Heart right ventricle (tissue), 16 donors: Measurements from ENCODE around the gene VPS26B. TPM values are rescaled to one million over a fixed set of nuclear protein-coding genes. Genes with fewer than 3 reads are reported as not detected.

ENCODE experiments used
- ATAC-seq, 8 donors: fragments of 200-7000 bp; cut with Tn5 transposase; one replicate each; pipeline ENCODE4 v1.9.1; 2020; ENCODE audit warnings: mild to moderate bottlenecking in 8 of 8, moderate library complexity in 8 of 8, moderate number of reproducible peaks in 1 of 8
- DNase-seq, 2 donors: peaks; one replicate each; pipeline ENCODE4 v3.0.0-alpha.2; 2020
- H3K27ac ChIP-seq, 10 donors: fragments of 200-600 bp; sonication (generic) in 2 of 10; one replicate each; pipeline versions ENCODE4 v1.5.0 to v1.8.0; 2020 to 2022; ENCODE audit warnings: mild to moderate bottlenecking in 3 of 10
- H3K27me3 ChIP-seq, 7 donors: fragments of 200-600 bp; one replicate each; pipeline ENCODE4 v1.8.0; 2021 to 2022; ENCODE audit warnings: mild to moderate bottlenecking in 2 of 7
- H3K36me3 ChIP-seq, 9 donors: fragments of 200-600 bp; sonication (generic) in 1 of 9; one replicate each; pipeline versions ENCODE4 v1.5.0 to v1.8.0; 2020 to 2022; ENCODE audit warnings: mild to moderate bottlenecking in 2 of 9
- H3K4me1 ChIP-seq, 9 donors: fragments of 200-600 bp; sonication (generic) in 1 of 9; one replicate each; pipeline versions ENCODE4 v1.5.0 to v1.8.0; 2020 to 2022; ENCODE audit warnings: mild to moderate bottlenecking in 4 of 9
- H3K4me3 ChIP-seq, 10 donors: fragments of 200-600 bp; sonication (generic) in 2 of 10; one replicate each; pipeline versions ENCODE4 v1.5.0 to v1.8.0; 2020 to 2022; ENCODE audit warnings: mild to moderate bottlenecking in 7 of 10, moderate library complexity in 2 of 10
- H3K9me3 ChIP-seq, 11 donors: fragments of 200-600 bp in 10 of 11; sonication (generic) in 2 of 11; one replicate each; pipeline versions ENCODE4 v1.5.0 to v1.8.0; 2013 to 2022; ENCODE audit warnings: mild to moderate bottlenecking in 2 of 11, control low read depth in 1 of 11, moderate library complexity in 1 of 11
- CTCF ChIP-seq, 9 donors: fragments of 200-600 bp; sonication (generic) in 2 of 9; IDR thresholded peaks; one replicate each; pipeline versions ENCODE4 v1.5.0 to v1.8.0; 2021 to 2022; ENCODE audit warnings: antibody characterized with exemption in 9 of 9, mild to moderate bottlenecking in 5 of 9, moderate library complexity in 1 of 9
- WGBS, 2 donors: extraction: QIAGEN DNeasy Blood & Tissue Kit; methylation state at CpG; one replicate each; pipeline ENCODE4 v1.1.7; 2013; ENCODE audit warnings: inconsistent platforms in 1 of 2; 5-methylcytosine and 5-hydroxymethylcytosine counted together
- intact Hi-C, 10 donors: fragments of 100-400 bp; cut with DNase I; formaldehyde crosslinking; loops; one replicate each; pipeline versions ENCODE4 v1.11.1 to v1.14.2; 2022
- polyA plus RNA-seq, 2 donors: library from polyadenylated mRNA; stranded (reverse); fragments of 200-250 nt; gene quantifications; one replicate each; pipeline ENCODE4 v1.2.3, GENCODE V29; 2013
- total RNA-seq, 10 donors: library from RNA; stranded (reverse); fragmentation: NEBNext Ultra II Directional in 3 of 10; extraction: Animal tissue kit (Norgen Biotek cat#: 25700) in 3 of 10; gene quantifications; one replicate each; pipeline versions ENCODE4 v1.2.1 to v1.2.4, GENCODE V29; 2021 to 2023
- donor health status: Arrhythmogenic right ventricular cardiomyopathy.
- donor health status: ischemic (EF 13 %, LVEDD 7.1; RV severe dilation, severe dysfunction).
- donor health status: healthy with polysubstance abuse.
- donor health status: DM: no; HTN: yes; CAD: no.
- donor health status: DM: no; HTN: no; CAD: no.
- donor health status: ischemic (EF 25% LVEDD 6.9; RV normal size, moderate dysfunction).
- donor health status: ischemic (EF 25% LVEDD 5.7; RV mildly dilated, moderate dysfunction).
- donor health status: healthy.
- donor health status: DM: yes; HTN: yes; CAD: no.
- donor health status: Ischemic cardiomyopathy.
- donor health status: ischemic (EF 35%, LVEDD 5.7; RV mildly dilated, moderate dysfunction).
- donor health status: nonischemic (EF 11% LVEDD 7.7; RV severe dilation, severe dysfunction).
- donor health status: DM: yes; HTN: yes; CAD: no.
- donor health status: PGD.
- donor health status: ischemic (EF 29% LVEDD 5.4; RV normal size, mild dysfunction).
- donor health status: nonischemic (EF 23%, LVEDD 6.1; RV moderate dilation, normal function).

Gene VPS26B
- total and polyA plus RNA-seq, 12 donors: 19.9 to 49.6 (median 34.5) TPM

- Histone ChIP-seq H3K4me1 (peaks cover 0 to 6% (median 0%) of the 10 kb centered on the region in 9 donors), H3K4me3 (no peak overlapping the region), H3K36me3 (peaks cover 0 to 34% (median 6%) of the 10 kb centered on the region in 9 donors), H3K9me3 (no peaks in the 10 kb centered on the region), H3K27me3 (peaks cover 0 to 41% (median 31%) of the 10 kb centered on the region in 7 donors), H3K27ac (no peak overlapping the region)
- no peak for TF ChIP-seq CTCF (IDR thresholded peaks at IDR 0.05)
- intact Hi-C loops: loop anchor here in 1 of 10 donors (10.0 kb wide), 1 partner anchor 57 kb away; no protein-coding TSS in a partner anchor
- DNase-seq: no peak
- WGBS, 2 donors: 88 to 89% methylated on average over 11 of the region's 11 CpGs
- no peak for ATAC-seq
These were observed 43.5 kb downstream of the VPS26B start for GRCh38 chr11:134267966-134268365.

GRCh38 chr11:134270250-134270714, 45.8 kb downstream of the VPS26B start:
- H3K9me3 ChIP-seq: no peaks in the 10 kb centered on the region

DNA sequence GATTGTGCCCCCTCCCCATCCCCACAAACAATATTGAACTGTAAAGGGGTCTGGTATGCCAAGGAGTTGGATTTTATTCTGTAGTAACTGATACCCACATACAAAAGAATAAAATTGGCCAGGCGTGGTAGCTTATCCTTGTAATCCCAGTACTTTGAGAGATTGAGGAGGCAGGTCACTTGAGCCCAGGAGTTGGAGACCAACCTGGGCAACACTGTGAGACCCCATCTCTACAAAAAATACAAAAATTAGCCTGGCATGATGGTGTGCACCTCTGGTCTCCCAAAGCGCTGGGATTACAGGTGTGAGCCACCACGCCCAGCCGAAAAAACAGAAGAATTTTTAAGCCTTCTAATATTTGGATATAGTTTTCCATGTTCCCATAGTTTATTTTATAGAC, 47.5 kb downstream of the VPS26B start:
- Histone ChIP-seq H3K36me3 (no peaks in the 10 kb centered on the region), H3K4me3 (no peak overlapping the region), H3K27ac (no peak overlapping the region), H3K9me3 (no peaks in the 10 kb centered on the region), H3K4me1 (peaks cover 7 to 22% (median 15%) of the 10 kb centered on the region in 9 donors), H3K27me3 (peaks cover 13 to 81% (median 71%) of the 10 kb centered on the region in 7 donors)
- intact Hi-C loops: no loop called here
- 94 to 95% methylated on average over 4 of the region's 4 CpGs for WGBS, 2 donors
- no peak for TF ChIP-seq CTCF (IDR thresholded peaks at IDR 0.05)
- DNase-seq (no peak), ATAC-seq (no peak)

More at GRCh38 chr11:134270250-134270714, 45.8 kb downstream of the VPS26B start:
- DNase-seq (no peak), ATAC-seq (no peak)
- Histone ChIP-seq H3K27ac (no peak overlapping the region), H3K4me1 (peaks cover 0 to 6% (median 0%) of the 10 kb centered on the region in 9 donors), H3K27me3 (peaks cover 0 to 64% (median 54%) of the 10 kb centered on the region in 7 donors), H3K36me3 (peaks cover 0 to 12% (median 0%) of the 10 kb centered on the region in 9 donors), H3K4me3 (no peak overlapping the region)
- intact Hi-C loops: no loop called here
- WGBS, 2 donors: 16 to 18% methylated on average over 5 of the region's 5 CpGs
- no peak for TF ChIP-seq CTCF (IDR thresholded peaks at IDR 0.05)

DNA sequence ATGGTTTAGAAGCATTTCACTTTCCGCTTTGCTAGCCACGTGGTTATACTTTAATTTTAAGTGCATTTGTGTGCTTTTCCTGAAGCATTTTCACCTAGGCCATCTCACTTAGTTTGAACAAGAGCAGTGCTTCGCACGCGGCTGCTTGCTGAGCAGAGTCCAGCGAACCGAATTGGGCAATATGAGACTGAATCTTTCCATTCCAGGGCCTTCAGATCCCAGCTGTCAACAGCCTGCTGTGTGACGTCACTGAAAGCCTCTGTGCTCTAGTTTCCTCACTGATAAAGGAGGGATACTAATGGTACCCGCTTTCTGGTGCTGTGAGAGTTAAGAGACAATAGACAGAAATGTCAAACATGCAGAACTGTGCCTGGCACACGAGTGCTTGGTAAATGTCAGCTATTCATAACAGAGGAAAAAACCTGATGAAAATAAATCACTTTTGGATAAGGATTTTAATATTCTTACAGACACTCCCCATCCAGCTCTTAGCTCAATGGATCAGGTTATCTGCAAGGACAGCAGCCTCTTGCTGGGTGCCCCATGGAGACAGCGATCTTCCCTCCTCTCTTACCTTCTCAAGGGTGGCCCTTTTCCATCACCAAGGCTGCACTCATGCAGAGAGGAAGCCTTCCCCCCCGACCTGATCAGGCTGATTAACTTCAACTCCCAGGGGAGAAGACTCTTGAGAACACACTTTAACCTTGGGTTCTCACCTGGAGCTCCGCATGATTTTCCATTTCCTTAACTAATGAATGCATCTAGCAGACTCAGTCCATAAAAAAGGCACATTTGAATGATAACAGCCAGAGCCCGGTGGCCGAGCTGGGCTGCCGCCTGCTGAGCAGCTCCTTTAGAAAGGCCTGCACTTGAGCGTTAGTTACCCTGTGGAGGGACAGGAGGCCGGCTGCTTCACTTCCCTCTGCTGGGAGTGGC, 48.2 kb downstream of the VPS26B start:
- ATAC-seq (peak in 4 of 8 donors; percentile 24 to 72 (median 29)), DNase-seq (no peak)

More for the DNA sequence above, 48.2 kb downstream of the VPS26B start:
- Histone ChIP-seq H3K36me3 (no peaks in the 10 kb centered on the region), H3K4me3 (no peak overlapping the region), H3K4me1 (peaks cover 9 to 24% (median 19%) of the 10 kb centered on the region in 9 donors), H3K27ac (no peak overlapping the region), H3K9me3 (no peaks in the 10 kb centered on the region), H3K27me3 (peaks cover 20 to 88% (median 78%) of the 10 kb centered on the region in 7 donors)
- TF ChIP-seq CTCF (IDR thresholded peaks at IDR 0.05): no peak
- WGBS, 2 donors: 27 to 28% methylated on average over 18 of the region's 18 CpGs
- intact Hi-C loops: no loop called here
